ENCODE results near the gene TMUB1.
A peak's percentile ranks its signal among the peaks of the same experiment; 100 is the strongest.

TMUB1 gene

GRCh38 chr7:151062399-151063211, 20.7 kb downstream of the TMUB1 start:
- no peaks in the 10 kb centered on the region for H3K9me3 ChIP-seq (ENCODE audit: control insufficient read depth in 5 of 5, low read length in 5 of 5)
- H3K4me3 ChIP-seq (ENCODE audit: low read depth in 1 of 5, low read length in 5 of 5): peak overlapping the region in 1 of 5 donors; percentile 26
- no peak overlapping the region for H3K9ac ChIP-seq (ENCODE audit: low read length in 5 of 5)
- peak overlapping the region; percentile 72 for H3K27ac ChIP-seq (ENCODE audit: low read depth, low read length)
- H3K36me3 ChIP-seq (ENCODE audit: control insufficient read depth in 5 of 5, insufficient read depth in 5 of 5, low read length in 5 of 5): peaks cover 0 to 45% (median 33%) of the 10 kb centered on the region in 5 donors
- no peaks in the 10 kb centered on the region for H3K27me3 ChIP-seq (ENCODE audit: control insufficient read depth in 5 of 5, insufficient read depth in 4 of 5, low read length in 5 of 5)
- H3K4me1 ChIP-seq (ENCODE audit: control insufficient read depth in 5 of 5, insufficient read depth in 5 of 5, low read length in 5 of 5): peaks cover 3 to 49% (median 44%) of the 10 kb centered on the region in 5 donors

GRCh38 chr7:151062111-151062398, 21.2 kb downstream of the TMUB1 start:
- no peak overlapping the region for H3K4me3 ChIP-seq (ENCODE audit: low read depth in 1 of 5, low read length in 5 of 5)

GRCh38 chr7:151061213-151062110, 21.8 kb downstream of the TMUB1 start:
- Histone ChIP-seq H3K4me3 (ENCODE audit: low read depth in 1 of 5, low read length in 5 of 5) (peak overlapping the region in 1 of 5 donors; percentile 95), H3K36me3 (ENCODE audit: control insufficient read depth in 5 of 5, insufficient read depth in 5 of 5, low read length in 5 of 5) (peaks cover 0 to 34% (median 22%) of the 10 kb centered on the region in 5 donors), H3K9me3 (ENCODE audit: control insufficient read depth in 5 of 5, low read length in 5 of 5) (no peaks in the 10 kb centered on the region), H3K27ac (ENCODE audit: low read depth, low read length) (peak overlapping the region; percentile 16), H3K4me1 (ENCODE audit: control insufficient read depth in 5 of 5, insufficient read depth in 5 of 5, low read length in 5 of 5) (peaks cover 6 to 60% (median 55%) of the 10 kb centered on the region in 5 donors), H3K27me3 (ENCODE audit: control insufficient read depth in 5 of 5, insufficient read depth in 4 of 5, low read length in 5 of 5) (no peaks in the 10 kb centered on the region), H3K9ac (ENCODE audit: low read length in 5 of 5) (peak overlapping the region in 3 of 5 donors; percentile 11 to 83 (median 71))

More at GRCh38 chr7:151062111-151062398, 21.2 kb downstream of the TMUB1 start:
- no peaks in the 10 kb centered on the region for H3K9me3 ChIP-seq (ENCODE audit: control insufficient read depth in 5 of 5, low read length in 5 of 5)
- no peak overlapping the region for H3K9ac ChIP-seq (ENCODE audit: low read length in 5 of 5)
- peaks cover 0 to 40% (median 28%) of the 10 kb centered on the region in 5 donors for H3K36me3 ChIP-seq (ENCODE audit: control insufficient read depth in 5 of 5, insufficient read depth in 5 of 5, low read length in 5 of 5)
- peaks cover 4 to 55% (median 49%) of the 10 kb centered on the region in 5 donors for H3K4me1 ChIP-seq (ENCODE audit: control insufficient read depth in 5 of 5, insufficient read depth in 5 of 5, low read length in 5 of 5)
- no peaks in the 10 kb centered on the region for H3K27me3 ChIP-seq (ENCODE audit: control insufficient read depth in 5 of 5, insufficient read depth in 4 of 5, low read length in 5 of 5)
- no peak overlapping the region for H3K27ac ChIP-seq (ENCODE audit: low read depth, low read length)

GRCh38 chr7:151060416-151061212, 22.7 kb downstream of the TMUB1 start:
- H3K9me3 ChIP-seq (ENCODE audit: control insufficient read depth in 5 of 5, low read length in 5 of 5): no peaks in the 10 kb centered on the region
- H3K9ac ChIP-seq (ENCODE audit: low read length in 5 of 5): peak overlapping the region in 4 of 5 donors; percentile 64 to 83 (median 70)
- peak overlapping the region; percentile 66 to 95 (median 93) for H3K4me3 ChIP-seq (ENCODE audit: low read depth in 1 of 5, low read length in 5 of 5)
- H3K27me3 ChIP-seq (ENCODE audit: control insufficient read depth in 5 of 5, insufficient read depth in 4 of 5, low read length in 5 of 5): no peaks in the 10 kb centered on the region
- H3K4me1 ChIP-seq (ENCODE audit: control insufficient read depth in 5 of 5, insufficient read depth in 5 of 5, low read length in 5 of 5): peaks cover 6 to 60% (median 56%) of the 10 kb centered on the region in 5 donors
- H3K27ac ChIP-seq (ENCODE audit: low read depth, low read length): peak overlapping the region; percentile 97
- peaks cover 0 to 25% (median 14%) of the 10 kb centered on the region in 5 donors for H3K36me3 ChIP-seq (ENCODE audit: control insufficient read depth in 5 of 5, insufficient read depth in 5 of 5, low read length in 5 of 5)

GRCh38 chr7:151060113-151060415, 23.2 kb downstream of the TMUB1 start:
- H3K4me3 ChIP-seq (ENCODE audit: low read depth in 1 of 5, low read length in 5 of 5): peak overlapping the region; percentile 66 to 95 (median 93)
- H3K36me3 ChIP-seq (ENCODE audit: control insufficient read depth in 5 of 5, insufficient read depth in 5 of 5, low read length in 5 of 5): peaks cover 0 to 20% (median 8%) of the 10 kb centered on the region in 5 donors
- peak overlapping the region; percentile 97 for H3K27ac ChIP-seq (ENCODE audit: low read depth, low read length)
- peaks cover 6 to 60% (median 56%) of the 10 kb centered on the region in 5 donors for H3K4me1 ChIP-seq (ENCODE audit: control insufficient read depth in 5 of 5, insufficient read depth in 5 of 5, low read length in 5 of 5)
- H3K27me3 ChIP-seq (ENCODE audit: control insufficient read depth in 5 of 5, insufficient read depth in 4 of 5, low read length in 5 of 5): no peaks in the 10 kb centered on the region
- H3K9me3 ChIP-seq (ENCODE audit: control insufficient read depth in 5 of 5, low read length in 5 of 5): no peaks in the 10 kb centered on the region
- peak overlapping the region in 4 of 5 donors; percentile 64 to 83 (median 70) for H3K9ac ChIP-seq (ENCODE audit: low read length in 5 of 5)

- Histone ChIP-seq H3K4me1 (ENCODE audit: control insufficient read depth in 5 of 5, insufficient read depth in 5 of 5, low read length in 5 of 5) (peaks cover 6 to 60% (median 56%) of the 10 kb centered on the region in 5 donors), H3K36me3 (ENCODE audit: control insufficient read depth in 5 of 5, insufficient read depth in 5 of 5, low read length in 5 of 5) (peaks cover 0 to 15% (median 3%) of the 10 kb centered on the region in 5 donors), H3K27me3 (ENCODE audit: control insufficient read depth in 5 of 5, insufficient read depth in 4 of 5, low read length in 5 of 5) (no peaks in the 10 kb centered on the region), H3K9ac (ENCODE audit: low read length in 5 of 5) (peak within 1 kb of the TSS; percentile 73 to 94 (median 83)), H3K27ac (ENCODE audit: low read depth, low read length) (peak within 1 kb of the TSS; percentile 97), H3K9me3 (ENCODE audit: control insufficient read depth in 5 of 5, low read length in 5 of 5) (no peaks in the 10 kb centered on the region), H3K4me3 (ENCODE audit: low read depth in 1 of 5, low read length in 5 of 5) (peak within 1 kb of the TSS; percentile 81 to 95 (median 93))
Observed at GRCh38 chr7:151059367-151060112, 23.8 kb downstream of the TMUB1 start, which contains the start of gene SLC4A2. Gene SLC4A2 (plus strand): TSS chr7:151059589. CDS start chr7:151061988, 2,399 bp downstream.

GRCh38 chr7:151058781-151059366, 24.4 kb downstream of the TMUB1 start:
- peak overlapping the region; percentile 73 to 94 (median 83) for H3K9ac ChIP-seq (ENCODE audit: low read length in 5 of 5)
- peaks cover 0 to 14% (median 0%) of the 10 kb centered on the region in 5 donors for H3K36me3 ChIP-seq (ENCODE audit: control insufficient read depth in 5 of 5, insufficient read depth in 5 of 5, low read length in 5 of 5)
- H3K27ac ChIP-seq (ENCODE audit: low read depth, low read length): peak overlapping the region; percentile 97
- H3K27me3 ChIP-seq (ENCODE audit: control insufficient read depth in 5 of 5, insufficient read depth in 4 of 5, low read length in 5 of 5): no peaks in the 10 kb centered on the region
- H3K9me3 ChIP-seq (ENCODE audit: control insufficient read depth in 5 of 5, low read length in 5 of 5): no peaks in the 10 kb centered on the region
- peaks cover 6 to 60% (median 56%) of the 10 kb centered on the region in 5 donors for H3K4me1 ChIP-seq (ENCODE audit: control insufficient read depth in 5 of 5, insufficient read depth in 5 of 5, low read length in 5 of 5)
- peak overlapping the region; percentile 80 to 95 (median 93) for H3K4me3 ChIP-seq (ENCODE audit: low read depth in 1 of 5, low read length in 5 of 5)

GRCh38 chr7:151057989-151058780, 25.1 kb downstream of the TMUB1 start:
- Histone ChIP-seq H3K27ac (ENCODE audit: low read depth, low read length) (peak overlapping the region; percentile 97), H3K36me3 (ENCODE audit: control insufficient read depth in 5 of 5, insufficient read depth in 5 of 5, low read length in 5 of 5) (peaks cover 0 to 18% (median 2%) of the 10 kb centered on the region in 5 donors), H3K9me3 (ENCODE audit: control insufficient read depth in 5 of 5, low read length in 5 of 5) (no peaks in the 10 kb centered on the region), H3K9ac (ENCODE audit: low read length in 5 of 5) (peak overlapping the region; percentile 73 to 94 (median 83)), H3K4me1 (ENCODE audit: control insufficient read depth in 5 of 5, insufficient read depth in 5 of 5, low read length in 5 of 5) (peaks cover 6 to 60% (median 53%) of the 10 kb centered on the region in 5 donors), H3K4me3 (ENCODE audit: low read depth in 1 of 5, low read length in 5 of 5) (peak overlapping the region; percentile 80 to 95 (median 93)), H3K27me3 (ENCODE audit: control insufficient read depth in 5 of 5, insufficient read depth in 4 of 5, low read length in 5 of 5) (no peaks in the 10 kb centered on the region)

All from subcutaneous abdominal adipose tissue (tissue), 5 donors.